DND-41 (cell line): Measurements from ENCODE around the gene CTRB2.

Source experiments
- ATAC-seq: fragments of 200-7000 bp; cut with Tn5 transposase; 3 replicates; pipeline ENCODE4 v1.9.1; 2021; ENCODE audit warnings: low read depth; ENCODE audit not compliant: insufficient read depth
- DNase-seq: peaks from one replicate; pipeline ENCODE4 v3.0.0-alpha.2; 2020
- H2AFZ ChIP-seq: 2 replicates; pipeline ENCODE4 v1.6.0; 2012; ENCODE audit warnings: low read depth, low read length
- H3K27ac ChIP-seq: 2 replicates; pipeline ENCODE4 v1.5.1; 2012; ENCODE audit warnings: low read length, inconsistent platforms
- H3K27me3 ChIP-seq: fragments of 200-600 bp; sonication (generic); 2 replicates; pipeline ENCODE4 v1.6.0; 2012; ENCODE audit warnings: low read length, mild to moderate bottlenecking, inconsistent platforms; ENCODE audit not compliant: insufficient read depth, poor library complexity
- H3K36me3 ChIP-seq: 2 replicates; pipeline ENCODE4 v1.5.1; 2012; ENCODE audit warnings: low read length, inconsistent platforms; ENCODE audit not compliant: insufficient read depth
- H3K4me1 ChIP-seq: 2 replicates; pipeline ENCODE4 v1.5.1; 2012; ENCODE audit warnings: mild to moderate bottlenecking, low read length; ENCODE audit not compliant: insufficient read depth
- H3K4me2 ChIP-seq: 2 replicates; pipeline ENCODE4 v1.6.0; 2012; ENCODE audit warnings: mild to moderate bottlenecking, moderate library complexity, low read length, inconsistent platforms; ENCODE audit not compliant: insufficient read depth
- H3K4me3 ChIP-seq, 2 experiments: fragments of 200-600 bp in 1 of 2; shearing (Covaris generic) in 1 of 2; 2 replicates each; pipeline ENCODE4 v1.5.1; 2012 to 2016; ENCODE audit warnings: inconsistent platforms in 2 of 2, low read length in 2 of 2, mild to moderate bottlenecking in 2 of 2, low read depth in 1 of 2, moderate library complexity in 1 of 2
- H3K79me2 ChIP-seq: 2 replicates; pipeline ENCODE4 v1.6.0; 2012; ENCODE audit warnings: low read length, inconsistent platforms; ENCODE audit not compliant: insufficient read depth
- H3K9ac ChIP-seq: 2 replicates; pipeline ENCODE4 v1.6.0; 2012; ENCODE audit warnings: low read depth, mild to moderate bottlenecking, inconsistent platforms, low read length, moderate library complexity
- H3K9me3 ChIP-seq: 2 replicates; pipeline ENCODE4 v1.5.1; 2012; ENCODE audit warnings: low read length, moderate library complexity, mild to moderate bottlenecking, inconsistent platforms; ENCODE audit not compliant: insufficient read depth, severe bottlenecking
- H4K20me1 ChIP-seq: 2 replicates; pipeline ENCODE4 v1.6.0; 2012; ENCODE audit warnings: low read length; ENCODE audit not compliant: insufficient read depth
- EZH2 ChIP-seq: IDR thresholded peaks from 3 replicates; pipeline ENCODE4 v1.6.1; 2012; ENCODE audit warnings: borderline replicate concordance, low read depth, mild to moderate bottlenecking, moderate library complexity, low read length, inconsistent platforms; ENCODE audit not compliant: severe bottlenecking
- TF ChIP-seq, protein P1 (sequence below): IDR thresholded peaks from 2 replicates; pipeline ENCODE4 v1.5.1; 2012; ENCODE audit warnings: borderline replicate concordance, low read length, moderate library complexity, mild to moderate bottlenecking; ENCODE audit not compliant: poor library complexity, severe bottlenecking; ENCODE audit errors: extremely low read depth

CTRB2 gene

GRCh38 chr16:75198135-75198600 is 8.8 kb downstream of the CTRB2 start:
- no peak overlapping the region for H2AFZ ChIP-seq
- H3K9me3 ChIP-seq, result no peaks in the 10 kb centered on the region
- no peak overlapping the region for H3K9ac ChIP-seq
- no peaks in the 10 kb centered on the region for H4K20me1 ChIP-seq
- no peak overlapping the region for H3K27ac ChIP-seq
- DNase-seq (no peak), ATAC-seq (no peak)
- H3K79me2 ChIP-seq, result no peaks in the 10 kb centered on the region
- no peaks in the 10 kb centered on the region for H3K27me3 ChIP-seq
- TF ChIP-seq EZH2, result no peak
- TF ChIP-seq, protein P1, sequence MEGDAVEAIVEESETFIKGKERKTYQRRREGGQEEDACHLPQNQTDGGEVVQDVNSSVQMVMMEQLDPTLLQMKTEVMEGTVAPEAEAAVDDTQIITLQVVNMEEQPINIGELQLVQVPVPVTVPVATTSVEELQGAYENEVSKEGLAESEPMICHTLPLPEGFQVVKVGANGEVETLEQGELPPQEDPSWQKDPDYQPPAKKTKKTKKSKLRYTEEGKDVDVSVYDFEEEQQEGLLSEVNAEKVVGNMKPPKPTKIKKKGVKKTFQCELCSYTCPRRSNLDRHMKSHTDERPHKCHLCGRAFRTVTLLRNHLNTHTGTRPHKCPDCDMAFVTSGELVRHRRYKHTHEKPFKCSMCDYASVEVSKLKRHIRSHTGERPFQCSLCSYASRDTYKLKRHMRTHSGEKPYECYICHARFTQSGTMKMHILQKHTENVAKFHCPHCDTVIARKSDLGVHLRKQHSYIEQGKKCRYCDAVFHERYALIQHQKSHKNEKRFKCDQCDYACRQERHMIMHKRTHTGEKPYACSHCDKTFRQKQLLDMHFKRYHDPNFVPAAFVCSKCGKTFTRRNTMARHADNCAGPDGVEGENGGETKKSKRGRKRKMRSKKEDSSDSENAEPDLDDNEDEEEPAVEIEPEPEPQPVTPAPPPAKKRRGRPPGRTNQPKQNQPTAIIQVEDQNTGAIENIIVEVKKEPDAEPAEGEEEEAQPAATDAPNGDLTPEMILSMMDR, result no peak
- H3K4me2 ChIP-seq, result no peak overlapping the region
- no peak overlapping the region for H3K4me3 ChIP-seq
- peaks cover 4% of the 10 kb centered on the region for H3K4me1 ChIP-seq
- H3K36me3 ChIP-seq, result no peaks in the 10 kb centered on the region

- Histone ChIP-seq H3K4me3 (no peak overlapping the region), H3K9ac (no peak overlapping the region), H3K9me3 (no peaks in the 10 kb centered on the region), H4K20me1 (no peaks in the 10 kb centered on the region), H3K27me3 (no peaks in the 10 kb centered on the region), H3K4me1 (peaks cover 4% of the 10 kb centered on the region), H3K27ac (no peak overlapping the region), H3K4me2 (no peak overlapping the region), H2AFZ (no peak overlapping the region), H3K79me2 (no peaks in the 10 kb centered on the region), H3K36me3 (no peaks in the 10 kb centered on the region)
- ATAC-seq (no peak), DNase-seq (no peak)
- TF ChIP-seq EZH2, result no peak
- TF ChIP-seq, protein P1, result peak; percentile 10
These were observed 9.3 kb downstream of the CTRB2 start for GRCh38 chr16:75197522-75198134.

GRCh38 chr16:75196836-75197235 is 10.1 kb downstream of the CTRB2 start:
- no peak overlapping the region for H2AFZ ChIP-seq
- H3K27ac ChIP-seq, result no peak overlapping the region
- TF ChIP-seq, protein P1, result no peak
- no peak for TF ChIP-seq EZH2
- no peak overlapping the region for H3K4me2 ChIP-seq
- DNase-seq, result no peak
- H3K4me1 ChIP-seq, result peaks cover 4% of the 10 kb centered on the region
- no peak overlapping the region for H3K9ac ChIP-seq
- no peaks in the 10 kb centered on the region for H3K27me3 ChIP-seq
- no peaks in the 10 kb centered on the region for H3K36me3 ChIP-seq
- H3K4me3 ChIP-seq, result no peak overlapping the region
- no peak for ATAC-seq
- no peaks in the 10 kb centered on the region for H4K20me1 ChIP-seq
- no peaks in the 10 kb centered on the region for H3K79me2 ChIP-seq
- H3K9me3 ChIP-seq, result no peaks in the 10 kb centered on the region
